ENCODE measurements around the gene SLC15A1. TPM values are rescaled to one million over a fixed set of nuclear protein-coding genes. Genes with fewer than 3 reads are reported as not detected.

Gene SLC15A1
- polyA plus RNA-seq, 3 donors = not detected

GRCh38 chr13:98647121-98647520 is 105.4 kb downstream of the SLC15A1 start:
- no peak overlapping the region for H3K9ac ChIP-seq (ENCODE audit: insufficient read depth, low read length, poor library complexity, severe bottlenecking)
- WGBS (ENCODE audit: insufficient coverage) = no CpG with 5 or more reads among the region's 2 CpGs

GRCh38 chr13:98643479-98643878 is 109.0 kb downstream of the SLC15A1 start:
- TF ChIP-seq CTCF (IDR thresholded peaks at IDR 0.05) = no peak
- peaks cover 0 to 3% (median 0%) of the 10 kb centered on the region in 7 donors for H3K9me3 Mint-ChIP-seq
- H3K9me3 ChIP-seq (replicated peaks in 1 of 2; ENCODE audit: control insufficient read depth in 1 of 2, insufficient read depth in 1 of 2, low read length in 2 of 2) = no peaks in the 10 kb centered on the region
- no peak overlapping the region for H3K27ac ChIP-seq (ENCODE audit: low read depth in 1 of 2, low read length in 2 of 2)
- H3K4me3 ChIP-seq (replicated peaks in 1 of 3; ENCODE audit: low read depth in 2 of 3, low read length in 3 of 3) = no peak overlapping the region
- H3K9ac ChIP-seq (ENCODE audit: insufficient read depth, low read length, poor library complexity, severe bottlenecking) = no peak overlapping the region
- peaks cover under 1 to 1% of the 10 kb centered on the region in 2 donors for H3K4me1 ChIP-seq (ENCODE audit: control insufficient read depth in 1 of 2, insufficient read depth in 2 of 2, low read length in 2 of 2)
- DNase-seq = no peak
- no peak overlapping the region for H3K4me2 ChIP-seq (replicated peaks; ENCODE audit: extremely low read depth, low read length, poor library complexity, severe bottlenecking)
- peaks cover 9% of the 10 kb centered on the region for H3K4me1 Mint-ChIP-seq
- H4K20me1 ChIP-seq (ENCODE audit: insufficient read depth, low read length) = no peaks in the 10 kb centered on the region
- H2AFZ ChIP-seq (ENCODE audit: insufficient read depth, low read depth, low read length, poor library complexity, severe bottlenecking) = no peak overlapping the region
- H3K27me3 ChIP-seq (ENCODE audit: control insufficient read depth in 2 of 2, insufficient read depth in 2 of 2, low read length in 2 of 2) = no peaks in the 10 kb centered on the region
- no peaks in the 10 kb centered on the region for H3K79me2 ChIP-seq (ENCODE audit: insufficient read depth, low read length)
- no peak overlapping the region for H3K27ac Mint-ChIP-seq
- H3K36me3 ChIP-seq (replicated peaks in 1 of 2; ENCODE audit: control insufficient read depth in 1 of 2, insufficient read depth in 2 of 2, low read length in 2 of 2) = no peaks in the 10 kb centered on the region
- no CpG with 5 or more reads among the region's 1 CpG for WGBS (ENCODE audit: insufficient coverage)
- peaks cover 0 to 1% of the 10 kb centered on the region in 2 donors for H3K36me3 Mint-ChIP-seq
- peaks cover 1 to 18% (median 16%) of the 10 kb centered on the region in 3 donors for H3K27me3 Mint-ChIP-seq (ENCODE audit: low read depth in 3 of 3)
- peak overlapping the region in 1 of 2 donors; percentile 20 for H3K4me3 Mint-ChIP-seq
- intact Hi-C loops (cut with micrococcal nuclease) = no loop called here

More at GRCh38 chr13:98647121-98647520, 105.4 kb downstream of the SLC15A1 start:
- Mint-ChIP-seq H3K36me3 (peaks cover 0 to 1% of the 10 kb centered on the region in 2 donors), H3K4me3 (no peak overlapping the region), H3K4me1 (peaks cover 39% of the 10 kb centered on the region), H3K27me3 (ENCODE audit: low read depth in 3 of 3) (peaks cover 1 to 14% (median 5%) of the 10 kb centered on the region in 3 donors), H3K9me3 (peaks cover 0 to 5% (median 1%) of the 10 kb centered on the region in 7 donors), H3K27ac (no peak overlapping the region)
- Histone ChIP-seq H3K36me3 (replicated peaks in 1 of 2; ENCODE audit: control insufficient read depth in 1 of 2, insufficient read depth in 2 of 2, low read length in 2 of 2) (no peaks in the 10 kb centered on the region), H3K9me3 (replicated peaks in 1 of 2; ENCODE audit: control insufficient read depth in 1 of 2, insufficient read depth in 1 of 2, low read length in 2 of 2) (no peaks in the 10 kb centered on the region), H3K4me1 (ENCODE audit: control insufficient read depth in 1 of 2, insufficient read depth in 2 of 2, low read length in 2 of 2) (peaks cover 31 to 32% of the 10 kb centered on the region in 2 donors), H2AFZ (ENCODE audit: insufficient read depth, low read depth, low read length, poor library complexity, severe bottlenecking) (no peak overlapping the region), H3K79me2 (ENCODE audit: insufficient read depth, low read length) (no peaks in the 10 kb centered on the region), H3K27ac (ENCODE audit: low read depth in 1 of 2, low read length in 2 of 2) (no peak overlapping the region), H4K20me1 (ENCODE audit: insufficient read depth, low read length) (no peaks in the 10 kb centered on the region), H3K27me3 (ENCODE audit: control insufficient read depth in 2 of 2, insufficient read depth in 2 of 2, low read length in 2 of 2) (no peaks in the 10 kb centered on the region), H3K4me3 (replicated peaks in 1 of 3; ENCODE audit: low read depth in 2 of 3, low read length in 3 of 3) (no peak overlapping the region), H3K4me2 (replicated peaks; ENCODE audit: extremely low read depth, low read length, poor library complexity, severe bottlenecking) (no peak overlapping the region)
- no peak for DNase-seq
- TF ChIP-seq CTCF (IDR thresholded peaks at IDR 0.05) = no peak
- intact Hi-C loops (cut with micrococcal nuclease) = loop anchor here in 1 of 2 donors (5.0 kb wide), 1 partner anchor 70 kb away; the partner anchor contains the start of gene STK24

All from CD14-positive monocyte (primary cell).